Keratinocyte (primary cell): ENCODE data around the gene NBEAL2. TPM values are rescaled to one million over a fixed set of nuclear protein-coding genes. Genes with fewer than 3 reads are reported as not detected.

ENCODE experiments used
- DNase-seq: peaks from one replicate; pipeline ENCODE4 v3.0.0-alpha.2; 2011; ENCODE audit warnings: low read depth, missing footprints, low spot score
- FAIRE-seq: peaks from 2 replicates; lab custom pipeline; 2011; peaks lifted over from hg19 to GRCh38; lab: Jason Lieb, UNC
- H2AFZ ChIP-seq: 2 replicates; pipeline ENCODE4 v1.6.0; 2012; ENCODE audit warnings: low read length, control low read depth, inconsistent platforms; ENCODE audit not compliant: control insufficient read depth
- H3K27ac ChIP-seq: 2 replicates; pipeline ENCODE4 v1.5.1; 2011; ENCODE audit warnings: low read length; ENCODE audit not compliant: control insufficient read depth, insufficient read depth
- H3K27me3 ChIP-seq: 3 replicates; pipeline ENCODE4 v1.6.0; 2011; ENCODE audit warnings: low read length; ENCODE audit not compliant: control insufficient read depth, insufficient read depth; ENCODE audit errors: extremely low read depth
- H3K36me3 ChIP-seq, 2 experiments: 2 replicates in 1 of 2; 3 replicates in 1 of 2; pipeline ENCODE4 v1.5.1; 2011; ENCODE audit warnings: low read length in 2 of 2, mild to moderate bottlenecking in 1 of 2; ENCODE audit not compliant: control insufficient read depth in 2 of 2, insufficient read depth in 2 of 2; ENCODE audit errors: extremely low read depth in 1 of 2
- H3K4me1 ChIP-seq: 3 replicates; pipeline ENCODE4 v1.5.1; 2011; ENCODE audit warnings: low read length; ENCODE audit not compliant: control insufficient read depth, insufficient read depth; ENCODE audit errors: extremely low read depth
- H3K4me2 ChIP-seq: 3 replicates; pipeline ENCODE4 v1.6.0; 2011; ENCODE audit warnings: low read depth, low read length; ENCODE audit not compliant: control insufficient read depth, insufficient read depth; ENCODE audit errors: extremely low read depth
- H3K4me3 ChIP-seq, 3 experiments: fragments of 200-600 bp in 1 of 3; sonication (generic) in 1 of 3; 2 replicates in 2 of 3; 3 replicates in 1 of 3; pipeline ENCODE4 v1.5.1; 2011 to 2016; ENCODE audit warnings: low read length in 3 of 3, mild to moderate bottlenecking in 3 of 3, control low read depth in 2 of 3, inconsistent platforms in 1 of 3, low read depth in 1 of 3, mixed read lengths in 1 of 3, mixed run types in 1 of 3, moderate library complexity in 1 of 3; ENCODE audit not compliant: control insufficient read depth in 2 of 3, insufficient read depth in 2 of 3; ENCODE audit errors: extremely low read depth in 1 of 3
- H3K79me2 ChIP-seq: 2 replicates; pipeline ENCODE4 v1.6.0; 2012; ENCODE audit warnings: low read length; ENCODE audit not compliant: control insufficient read depth, insufficient read depth
- H3K9ac ChIP-seq: 3 replicates; pipeline ENCODE4 v1.6.0; 2011; ENCODE audit warnings: low read length; ENCODE audit not compliant: control insufficient read depth, insufficient read depth; ENCODE audit errors: extremely low read depth
- H3K9me1 ChIP-seq: 3 replicates; pipeline ENCODE4 v1.6.0; 2011; ENCODE audit warnings: low read length; ENCODE audit not compliant: control insufficient read depth, insufficient read depth; ENCODE audit errors: extremely low read depth
- H3K9me3 ChIP-seq: 2 replicates; pipeline ENCODE4 v1.5.1; 2012; ENCODE audit warnings: low read depth, low read length; ENCODE audit not compliant: control insufficient read depth
- H4K20me1 ChIP-seq: 3 replicates; pipeline ENCODE4 v1.6.0; 2011; ENCODE audit warnings: low read length; ENCODE audit not compliant: control insufficient read depth, insufficient read depth; ENCODE audit errors: extremely low read depth
- EZH2 ChIP-seq: IDR thresholded peaks from one replicate; pipeline ENCODE4 v1.6.1; 2012; ENCODE audit warnings: inconsistent platforms, mild to moderate bottlenecking, low read length, moderate library complexity
- dilution Hi-C: fragments of 300-500 bp; cut with MboI; formaldehyde crosslinking; loops from one replicate; pipeline ENCODE4 v1.7.0; 2020; ENCODE audit warnings: low sequenced_read_pairs; ENCODE audit not compliant: extremely low pct_ligation_motif_present
- polyA plus RNA-seq, 5 experiments: library from polyadenylated mRNA; depleted of rRNA in 3 of 5; stranded (reverse) in 3 of 5; stranded (forward) in 1 of 5; unstranded in 1 of 5; fragments of >200 nt; gene quantifications; 1 replicate in 1 of 5; 2 replicates in 3 of 5; 3 replicates in 1 of 5; pipeline versions ENCODE4 v1.2.1 to v1.2.3, GENCODE V29; 2011 to 2012; ENCODE audit warnings: missing spikeins in 2 of 5, low read depth in 1 of 5, low replicate concordance in 1 of 5
- TF ChIP-seq, protein P1 (sequence below), 3 experiments: IDR thresholded peaks in 1 of 3; conservative IDR thresholded peaks in 1 of 3; optimal IDR thresholded peaks in 1 of 3; 2 replicates in 2 of 3; 3 replicates in 1 of 3; pipeline versions ENCODE3 to v1.5.1; 2011; ENCODE audit warnings: low read length in 3 of 3, mild to moderate bottlenecking in 3 of 3, moderate library complexity in 2 of 3, control low read depth in 1 of 3, inconsistent platforms in 1 of 3; ENCODE audit not compliant: insufficient read depth in 2 of 3; ENCODE audit errors: extremely low read depth in 1 of 3

Gene NBEAL2
- polyA plus RNA-seq, 1 donor (not counting 4 experiments of a cell fraction or from before 2014, with no cell fraction given) = 22.8 TPM

DNA sequence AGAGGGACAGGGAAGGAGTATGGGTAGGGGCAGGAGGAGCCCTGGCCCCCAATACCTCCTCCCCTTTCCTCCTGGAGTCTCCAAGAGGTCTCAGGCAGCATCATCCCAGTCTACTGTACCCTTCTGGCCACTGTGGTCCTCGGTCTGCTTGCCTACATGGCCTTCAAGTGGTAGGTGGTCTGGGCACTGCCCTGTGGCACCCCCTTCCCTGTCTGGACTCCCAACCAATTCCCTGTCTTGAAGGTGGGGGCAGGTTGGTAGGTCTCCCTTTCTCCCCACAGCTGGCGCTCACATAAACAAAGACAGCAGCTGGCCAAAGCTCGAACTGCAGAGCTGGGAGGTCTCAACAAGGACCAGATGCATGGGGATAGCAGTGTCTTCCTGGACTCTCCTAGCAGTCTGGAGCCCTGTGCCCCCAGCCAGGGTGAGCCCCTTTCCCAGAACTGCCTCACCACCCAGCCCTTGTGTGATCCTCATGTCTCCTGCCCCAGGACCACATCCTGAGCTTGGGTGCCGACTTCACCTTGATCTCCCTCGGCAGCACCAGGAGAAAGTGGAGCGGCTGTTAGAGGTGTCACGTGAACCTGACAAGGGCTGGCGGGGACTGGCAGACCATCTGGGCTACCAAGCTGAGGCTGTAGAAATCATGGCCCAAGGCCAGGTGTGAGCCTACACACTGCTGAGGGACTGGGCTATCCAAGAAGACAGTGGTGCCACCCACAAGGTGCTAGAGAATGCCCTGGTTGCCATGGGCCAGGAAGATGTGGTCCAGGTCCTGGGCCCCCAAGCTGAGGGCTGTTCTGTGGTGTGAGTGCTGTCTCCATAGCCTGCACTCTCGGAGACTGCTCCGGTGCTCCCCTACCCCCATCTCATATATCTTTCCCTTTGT lies 33.1 kb downstream of the NBEAL2 start:
- H3K27me3 ChIP-seq = no peaks in the 10 kb centered on the region
- TF ChIP-seq, protein P1, sequence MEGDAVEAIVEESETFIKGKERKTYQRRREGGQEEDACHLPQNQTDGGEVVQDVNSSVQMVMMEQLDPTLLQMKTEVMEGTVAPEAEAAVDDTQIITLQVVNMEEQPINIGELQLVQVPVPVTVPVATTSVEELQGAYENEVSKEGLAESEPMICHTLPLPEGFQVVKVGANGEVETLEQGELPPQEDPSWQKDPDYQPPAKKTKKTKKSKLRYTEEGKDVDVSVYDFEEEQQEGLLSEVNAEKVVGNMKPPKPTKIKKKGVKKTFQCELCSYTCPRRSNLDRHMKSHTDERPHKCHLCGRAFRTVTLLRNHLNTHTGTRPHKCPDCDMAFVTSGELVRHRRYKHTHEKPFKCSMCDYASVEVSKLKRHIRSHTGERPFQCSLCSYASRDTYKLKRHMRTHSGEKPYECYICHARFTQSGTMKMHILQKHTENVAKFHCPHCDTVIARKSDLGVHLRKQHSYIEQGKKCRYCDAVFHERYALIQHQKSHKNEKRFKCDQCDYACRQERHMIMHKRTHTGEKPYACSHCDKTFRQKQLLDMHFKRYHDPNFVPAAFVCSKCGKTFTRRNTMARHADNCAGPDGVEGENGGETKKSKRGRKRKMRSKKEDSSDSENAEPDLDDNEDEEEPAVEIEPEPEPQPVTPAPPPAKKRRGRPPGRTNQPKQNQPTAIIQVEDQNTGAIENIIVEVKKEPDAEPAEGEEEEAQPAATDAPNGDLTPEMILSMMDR (optimal IDR thresholded peaks at IDR 0.05 in 1 of 3, IDR thresholded peaks at IDR 0.05 in 1 of 3, conservative IDR thresholded peaks at IDR 0.05 in 1 of 3; ENCODE audit: extremely low read depth in 1 of 3, insufficient read depth in 2 of 3, low read length in 3 of 3) = no peak
- TF ChIP-seq EZH2 = no peak

DNA sequence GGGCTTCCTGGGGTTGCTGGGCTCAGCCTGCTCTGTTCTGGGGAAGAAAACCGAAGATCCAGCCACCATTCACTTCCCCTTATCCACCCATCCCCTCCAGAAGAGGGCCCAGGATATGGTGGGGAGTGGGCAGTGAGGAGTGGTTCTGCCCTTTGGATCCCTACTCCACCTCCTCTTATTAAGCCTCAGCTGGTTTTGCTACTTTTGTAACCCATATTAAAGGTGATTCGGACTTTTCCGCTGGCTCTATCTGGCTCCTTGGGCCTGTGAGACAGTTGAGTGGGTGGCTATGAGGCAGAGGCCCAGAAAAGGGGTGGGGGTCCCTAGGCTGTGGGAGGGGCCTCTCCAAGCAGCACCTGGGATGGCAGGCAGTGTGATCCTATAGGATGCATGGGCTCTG lies 33.8 kb downstream of the NBEAL2 start:
- FAIRE-seq (no peak), DNase-seq (no peak)
- Histone ChIP-seq H3K27me3 (no peaks in the 10 kb centered on the region), H3K9me1 (peaks cover 3% of the 10 kb centered on the region), H2AFZ (no peak overlapping the region), H3K79me2 (no peaks in the 10 kb centered on the region), H3K9me3 (no peaks in the 10 kb centered on the region), H3K4me2 (no peak overlapping the region), H3K4me3 (no peak overlapping the region), H3K27ac (no peak overlapping the region), H3K36me3 (peaks cover 13 to 16% of the 10 kb centered on the region in 2 experiments), H3K4me1 (peaks cover 17% of the 10 kb centered on the region), H3K9ac (no peak overlapping the region), H4K20me1 (peaks cover 4% of the 10 kb centered on the region)
- dilution Hi-C loops = no loop called here
- TF ChIP-seq, protein P1 (optimal IDR thresholded peaks at IDR 0.05 in 1 of 3, IDR thresholded peaks at IDR 0.05 in 1 of 3, conservative IDR thresholded peaks at IDR 0.05 in 1 of 3; ENCODE audit: extremely low read depth in 1 of 3, insufficient read depth in 2 of 3, low read length in 3 of 3) = no peak
- TF ChIP-seq EZH2 = no peak

More for the DNA sequence above, 33.1 kb downstream of the NBEAL2 start:
- Histone ChIP-seq H3K27ac (no peak overlapping the region), H3K4me3 (no peak overlapping the region), H3K4me1 (peaks cover 11% of the 10 kb centered on the region), H4K20me1 (peaks cover under 1% of the 10 kb centered on the region), H3K9ac (no peak overlapping the region), H3K9me3 (no peaks in the 10 kb centered on the region), H2AFZ (no peak overlapping the region), H3K9me1 (peaks cover 3% of the 10 kb centered on the region), H3K4me2 (no peak overlapping the region), H3K79me2 (no peaks in the 10 kb centered on the region), H3K36me3 (peaks cover 10 to 20% of the 10 kb centered on the region in 2 experiments)
- DNase-seq (no peak), FAIRE-seq (no peak)
- dilution Hi-C loops = no loop called here
